B cell (primary cell): ENCODE results near the gene B9D1.

Experiments
- EZH2 ChIP-seq: IDR thresholded peaks from 2 replicates; pipeline ENCODE4 v1.6.1; 2012; ENCODE audit warnings: borderline replicate concordance, low read depth, mild to moderate bottlenecking, moderate library complexity, low read length; ENCODE audit not compliant: insufficient read depth, poor library complexity, severe bottlenecking
- TF ChIP-seq, protein P1 (sequence below): fragments of 200-600 bp; IDR thresholded peaks from one replicate; pipeline ENCODE4 v1.8.0; 2022; ENCODE audit warnings: antibody characterized with exemption, mild to moderate bottlenecking

DNA sequence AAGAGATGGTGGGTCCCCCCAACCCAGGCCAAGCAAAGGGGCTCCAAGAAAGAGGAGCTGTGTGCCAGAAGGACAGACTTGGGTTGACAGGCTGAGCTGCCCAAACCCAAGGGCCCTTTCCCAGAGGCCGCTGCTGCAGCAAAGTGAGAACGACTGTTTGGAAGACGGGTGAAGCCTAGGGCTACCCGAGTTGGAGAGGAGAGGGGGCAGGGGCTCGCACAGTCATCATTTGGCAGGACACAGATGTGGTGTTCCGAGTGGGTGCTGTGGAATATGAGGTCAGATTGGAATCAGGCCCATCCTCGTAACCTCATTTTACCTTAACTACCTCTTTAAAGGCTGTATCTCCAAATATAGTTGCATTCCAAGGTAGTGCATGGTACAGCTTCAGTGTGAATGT lies 29.8 kb upstream of the B9D1 start:
- TF ChIP-seq, protein P1, sequence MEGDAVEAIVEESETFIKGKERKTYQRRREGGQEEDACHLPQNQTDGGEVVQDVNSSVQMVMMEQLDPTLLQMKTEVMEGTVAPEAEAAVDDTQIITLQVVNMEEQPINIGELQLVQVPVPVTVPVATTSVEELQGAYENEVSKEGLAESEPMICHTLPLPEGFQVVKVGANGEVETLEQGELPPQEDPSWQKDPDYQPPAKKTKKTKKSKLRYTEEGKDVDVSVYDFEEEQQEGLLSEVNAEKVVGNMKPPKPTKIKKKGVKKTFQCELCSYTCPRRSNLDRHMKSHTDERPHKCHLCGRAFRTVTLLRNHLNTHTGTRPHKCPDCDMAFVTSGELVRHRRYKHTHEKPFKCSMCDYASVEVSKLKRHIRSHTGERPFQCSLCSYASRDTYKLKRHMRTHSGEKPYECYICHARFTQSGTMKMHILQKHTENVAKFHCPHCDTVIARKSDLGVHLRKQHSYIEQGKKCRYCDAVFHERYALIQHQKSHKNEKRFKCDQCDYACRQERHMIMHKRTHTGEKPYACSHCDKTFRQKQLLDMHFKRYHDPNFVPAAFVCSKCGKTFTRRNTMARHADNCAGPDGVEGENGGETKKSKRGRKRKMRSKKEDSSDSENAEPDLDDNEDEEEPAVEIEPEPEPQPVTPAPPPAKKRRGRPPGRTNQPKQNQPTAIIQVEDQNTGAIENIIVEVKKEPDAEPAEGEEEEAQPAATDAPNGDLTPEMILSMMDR = no peak
- no peak for TF ChIP-seq EZH2
